ENCODE data around the gene SPEM3. TPM values are rescaled to one million over a fixed set of nuclear protein-coding genes. Genes with fewer than 3 reads are reported as not detected.

SPEM3 gene
- total and polyA plus RNA-seq, 2 of the 13 experiments (the other 11 are each of a cell fraction or from before 2014, with no cell fraction given) = not detected

- POLR2A ChIA-PET = interaction anchor here (2.4 kb wide), 1 partner anchor 13 kb away, joined by 12 read pairs; the partner anchor contains the start of gene TMEM256
Observed at GRCh38 chr17:7389924-7390910, 38.4 kb upstream of the SPEM3 start.

More at GRCh38 chr17:7389924-7390910, 38.4 kb upstream of the SPEM3 start:
- no peaks in the 10 kb centered on the region for H3K9me3 ChIP-seq (ENCODE audit: low read length)
- DNase-seq (ENCODE audit: low spot score) = no peak
- BruUV-seq (replicated peaks) = no TSS peak
- no peaks in the 10 kb centered on the region for H4K20me1 ChIP-seq (ENCODE audit: insufficient read depth, low read length)
- intact Hi-C loops (cut with micrococcal nuclease; ENCODE audit: unreplicated experiment) = no loop called here
- CTCF ChIA-PET (ENCODE audit: low intra/inter-chr PET ratio, low total read pairs) = no interaction called here
- no peak overlapping the region for H3K9ac ChIP-seq (ENCODE audit: insufficient read depth, low read depth, low read length)
- FAIRE-seq = no peak
- no peaks in the 10 kb centered on the region for H3K79me2 ChIP-seq (ENCODE audit: insufficient read depth, low read length)
- no peak overlapping the region for H3K4me2 ChIP-seq (ENCODE audit: low read depth, low read length)
- 88% methylated on average over 14 of the region's 19 CpGs for WGBS (ENCODE audit: low lambda C conversion rate)
- no peaks in the 10 kb centered on the region for H3K27me3 ChIP-seq (ENCODE audit: control insufficient read depth in 1 of 2, insufficient read depth in 2 of 2, low read length in 2 of 2)
- H2AFZ ChIP-seq (ENCODE audit: low read length) = no peak overlapping the region
- in situ Hi-C loops (cut with HindIII; ENCODE audit: extremely low pct_ligation_motif_present, low pct_unique_long_range_greater_than_20kb) = no loop called here
- no peak for TF ChIP-seq ZFP41 (CRISPR knock-in tag; IDR thresholded peaks at IDR 0.05; ENCODE audit: borderline replicate concordance)
- TF ChIP-seq ZFP90 (CRISPR knock-in tag; IDR thresholded peaks at IDR 0.05; ENCODE audit: borderline replicate concordance) = no peak
- TF ChIP-seq CEBPB (IDR thresholded peaks at IDR 0.05; ENCODE audit: borderline replicate concordance, low read depth, low read length) = no peak
- no peak for TF ChIP-seq ZNF878 (CRISPR knock-in tag; IDR thresholded peaks at IDR 0.05)
- TF ChIP-seq ZNF230 (CRISPR knock-in tag; IDR thresholded peaks at IDR 0.05) = no peak
- TF ChIP-seq HDAC6 (IDR thresholded peaks at IDR 0.05; ENCODE audit: low read depth, low read length) = no peak
- no peak for TF ChIP-seq ONECUT2 (CRISPR knock-in tag; IDR thresholded peaks at IDR 0.05)
- TF ChIP-seq ZBTB39 (CRISPR knock-in tag; IDR thresholded peaks at IDR 0.05) = no peak
- no peak for TF ChIP-seq ZBTB46 (CRISPR knock-in tag; IDR thresholded peaks at IDR 0.05; ENCODE audit: borderline replicate concordance)
- TF ChIP-seq ZNF264 (CRISPR knock-in tag; IDR thresholded peaks at IDR 0.05) = no peak
- no peak for TF ChIP-seq ZNF577 (CRISPR knock-in tag; IDR thresholded peaks at IDR 0.05; ENCODE audit: borderline replicate concordance, low read depth)
- TF ChIP-seq SIN3A (IDR thresholded peaks at IDR 0.05; ENCODE audit: borderline replicate concordance, low read depth, low read length) = no peak
- TF ChIP-seq ZNF124 (CRISPR knock-in tag; IDR thresholded peaks at IDR 0.05) = no peak
- TF ChIP-seq ZNF781 (CRISPR knock-in tag; IDR thresholded peaks at IDR 0.05; ENCODE audit: borderline replicate concordance, not compliant biosample characterization) = no peak
- H3K27ac ChIP-seq (ENCODE audit: extremely low read length, insufficient read depth, low read length) = no peak overlapping the region
- no peak for ATAC-seq
- H3K4me3 ChIP-seq (replicated peaks in 1 of 3; ENCODE audit: insufficient read depth in 1 of 3, low read depth in 2 of 3, low read length in 3 of 3) = no peak overlapping the region
- H3K36me3 ChIP-seq (replicated peaks in 1 of 2; ENCODE audit: control insufficient read depth in 1 of 2, insufficient read depth in 2 of 2, low read length in 2 of 2) = peaks cover 0 to 2% of the 10 kb centered on the region in 2 experiments; a peak in 2 of 5 replicates
- H3K4me1 ChIP-seq (ENCODE audit: insufficient read depth, low read length) = peaks cover 13% of the 10 kb centered on the region

Data from HepG2 (cell line).